ENCODE measurements around the gene COBL.
A peak's percentile ranks its signal among the peaks of the same experiment; 100 is the strongest.

Gene COBL

GRCh38 chr7:51316666-51317581 is at the start of gene COBL:
Gene COBL, minus strand, starts transcription at chr7:51316809. Its CDS starts 176 bp downstream, at chr7:51316633.
- DNase-seq = no peak

GRCh38 chr7:51366172-51366728 is 49.6 kb upstream of the COBL start:
- no peak for DNase-seq

GRCh38 chr7:51357821-51358220 is 41.2 kb upstream of the COBL start:
- no peak for DNase-seq

- no peak for DNase-seq
These were observed 40.4 kb upstream of the COBL start for GRCh38 chr7:51356849-51357516.

- no peak for DNase-seq
These were observed 38.3 kb upstream of the COBL start for GRCh38 chr7:51354897-51355296.

- no peak for DNase-seq
These were observed 37.8 kb upstream of the COBL start for GRCh38 chr7:51354434-51354833.

GRCh38 chr7:51352174-51353100 is 35.8 kb upstream of the COBL start:
- DNase-seq = no peak

- DNase-seq = no peak
These were observed 35.1 kb upstream of the COBL start for GRCh38 chr7:51351661-51352060.

GRCh38 chr7:51350546-51350896 is 33.9 kb upstream of the COBL start:
- no peak for DNase-seq

GRCh38 chr7:51349820-51350545 is 33.4 kb upstream of the COBL start:
- peak; percentile 93 for DNase-seq

- DNase-seq = peak; percentile 70
These were observed 29.5 kb upstream of the COBL start for GRCh38 chr7:51346126-51346525.

- peak; percentile 74 for DNase-seq
These were observed 28.0 kb upstream of the COBL start for GRCh38 chr7:51344406-51345138.

GRCh38 chr7:51340936-51341335 is 24.3 kb upstream of the COBL start:
- DNase-seq = no peak

GRCh38 chr7:51340029-51340838 is 23.6 kb upstream of the COBL start:
- DNase-seq = no peak

- DNase-seq = no peak
These were observed 18.4 kb upstream of the COBL start for GRCh38 chr7:51335057-51335456.

- DNase-seq = no peak
These were observed 13.2 kb upstream of the COBL start for GRCh38 chr7:51329696-51330263.

GRCh38 chr7:51328351-51328801 is 11.8 kb upstream of the COBL start:
- DNase-seq = no peak

- no peak for DNase-seq
These were observed 10.7 kb upstream of the COBL start for GRCh38 chr7:51327287-51327717.

GRCh38 chr7:51326656-51327286 is 10.2 kb upstream of the COBL start:
- DNase-seq = no peak

All from NCI-H1092 (cell line).